ENCODE data around the gene PRICKLE3. TPM values are rescaled to one million over a fixed set of nuclear protein-coding genes. Genes with fewer than 3 reads are reported as not detected.

Gene PRICKLE3
- total RNA-seq, 1 donor from 2014 or later, result 9.7 TPM

DNA sequence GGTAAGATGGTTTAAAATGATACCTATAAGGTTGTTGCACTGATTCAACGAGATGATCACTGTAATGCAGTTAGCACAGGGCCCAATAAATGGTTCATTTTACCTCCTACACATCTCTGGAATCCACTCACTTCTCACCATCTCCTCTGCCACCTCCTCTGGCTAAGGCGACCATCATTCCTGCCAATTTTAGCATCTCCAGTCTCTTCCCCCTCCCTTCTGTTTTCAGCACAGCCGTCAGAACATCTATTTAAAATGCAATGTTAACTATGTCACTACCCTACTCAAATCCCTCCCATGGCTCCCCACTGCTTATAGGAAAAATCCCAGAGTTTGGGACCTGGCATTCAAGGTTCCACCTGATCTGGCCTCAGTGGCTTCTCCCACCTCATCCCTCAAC lies 17.4 kb upstream of the PRICKLE3 start:
- TF ChIP-seq, protein P1, sequence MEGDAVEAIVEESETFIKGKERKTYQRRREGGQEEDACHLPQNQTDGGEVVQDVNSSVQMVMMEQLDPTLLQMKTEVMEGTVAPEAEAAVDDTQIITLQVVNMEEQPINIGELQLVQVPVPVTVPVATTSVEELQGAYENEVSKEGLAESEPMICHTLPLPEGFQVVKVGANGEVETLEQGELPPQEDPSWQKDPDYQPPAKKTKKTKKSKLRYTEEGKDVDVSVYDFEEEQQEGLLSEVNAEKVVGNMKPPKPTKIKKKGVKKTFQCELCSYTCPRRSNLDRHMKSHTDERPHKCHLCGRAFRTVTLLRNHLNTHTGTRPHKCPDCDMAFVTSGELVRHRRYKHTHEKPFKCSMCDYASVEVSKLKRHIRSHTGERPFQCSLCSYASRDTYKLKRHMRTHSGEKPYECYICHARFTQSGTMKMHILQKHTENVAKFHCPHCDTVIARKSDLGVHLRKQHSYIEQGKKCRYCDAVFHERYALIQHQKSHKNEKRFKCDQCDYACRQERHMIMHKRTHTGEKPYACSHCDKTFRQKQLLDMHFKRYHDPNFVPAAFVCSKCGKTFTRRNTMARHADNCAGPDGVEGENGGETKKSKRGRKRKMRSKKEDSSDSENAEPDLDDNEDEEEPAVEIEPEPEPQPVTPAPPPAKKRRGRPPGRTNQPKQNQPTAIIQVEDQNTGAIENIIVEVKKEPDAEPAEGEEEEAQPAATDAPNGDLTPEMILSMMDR (IDR thresholded peaks at IDR 0.05; ENCODE audit: borderline replicate concordance), result no peak
- H3K9me3 ChIP-seq (replicated peaks), result no peaks in the 10 kb centered on the region
- H3K27ac ChIP-seq (replicated peaks), result no peak overlapping the region
- intact Hi-C loops (cut with micrococcal nuclease), result no loop called here
- no peaks in the 10 kb centered on the region for H3K36me3 ChIP-seq
- H3K4me1 ChIP-seq, result peaks cover 8% of the 10 kb centered on the region
- no peak overlapping the region for H3K4me3 ChIP-seq
- no peak for DNase-seq
- no peaks in the 10 kb centered on the region for H3K27me3 ChIP-seq (ENCODE audit: low read depth)

- H3K4me3 ChIP-seq, result no peak overlapping the region
- intact Hi-C loops (cut with micrococcal nuclease), result no loop called here
- peaks cover 8% of the 10 kb centered on the region for H3K4me1 ChIP-seq
- TF ChIP-seq, protein P1 (IDR thresholded peaks at IDR 0.05; ENCODE audit: borderline replicate concordance), result no peak
- no peak for DNase-seq
- no peaks in the 10 kb centered on the region for H3K27me3 ChIP-seq (ENCODE audit: low read depth)
- no peaks in the 10 kb centered on the region for H3K9me3 ChIP-seq (replicated peaks)
- H3K36me3 ChIP-seq, result no peaks in the 10 kb centered on the region
- no peak overlapping the region for H3K27ac ChIP-seq (replicated peaks)
Measured at GRCh38 chrX:49202022-49202421, 15.8 kb upstream of the PRICKLE3 start.

DNA sequence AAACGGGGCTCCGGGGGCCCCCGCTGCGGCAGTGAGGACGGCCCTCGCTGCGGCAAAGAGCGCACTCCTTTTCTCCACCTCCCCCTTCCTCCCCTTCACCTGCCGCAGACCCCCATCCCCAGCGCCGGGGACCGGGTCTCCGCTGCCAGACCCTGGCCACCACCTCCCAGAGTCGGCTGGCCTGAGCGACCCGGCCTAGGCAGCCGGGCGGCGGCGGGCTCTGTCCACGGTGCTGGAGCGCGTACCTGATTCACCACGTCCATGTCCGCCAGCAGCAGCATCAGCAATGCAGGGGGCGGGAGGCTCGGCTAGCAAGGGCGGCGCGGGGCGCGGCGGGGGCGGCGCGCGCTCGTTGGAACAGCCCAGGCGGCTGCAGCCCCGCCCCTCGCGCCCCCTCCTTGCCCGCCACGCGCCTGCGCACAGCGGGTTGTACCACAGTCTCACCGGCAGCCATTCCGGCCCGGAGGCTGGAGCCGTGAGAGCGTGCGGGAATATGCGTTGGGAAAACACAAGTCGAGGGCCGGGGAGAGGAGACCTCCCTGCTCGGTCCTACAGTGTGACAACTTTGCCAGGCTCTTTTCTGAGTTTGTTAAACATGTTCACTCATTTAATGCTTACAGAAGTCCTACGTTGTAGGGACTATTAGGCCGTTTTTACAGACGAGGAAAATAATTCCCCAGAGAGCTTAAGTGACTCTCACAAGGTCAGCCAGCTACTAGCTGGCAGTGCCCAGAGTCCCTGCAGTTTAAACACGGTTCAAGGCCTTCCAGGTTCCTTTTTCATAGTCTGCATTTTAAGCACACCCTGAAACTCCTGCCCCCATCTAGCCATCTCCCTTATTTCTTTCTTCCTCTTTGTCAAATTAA lies 14.0 kb upstream of the PRICKLE3 start, which contains the start of gene SYP:
Gene SYP (minus strand): TSS at position 288 of the 866 bp plus-strand sequence. CDS start 7 bp downstream, at position 281.
- intact Hi-C loops (cut with micrococcal nuclease), result no loop called here
- Histone ChIP-seq H3K9me3 (replicated peaks) (no peaks in the 10 kb centered on the region), H3K36me3 (no peaks in the 10 kb centered on the region), H3K27me3 (ENCODE audit: low read depth) (no peaks in the 10 kb centered on the region), H3K27ac (replicated peaks) (peak within 1 kb of the TSS; percentile 81), H3K4me1 (peaks cover 8% of the 10 kb centered on the region), H3K4me3 (peak within 1 kb of the TSS; percentile 60)
- TF ChIP-seq, protein P1 (IDR thresholded peaks at IDR 0.05; ENCODE audit: borderline replicate concordance), result no peak
- peak; percentile 88 for DNase-seq

- no peak for DNase-seq
- Histone ChIP-seq H3K27ac (replicated peaks) (no peak overlapping the region), H3K4me1 (peaks cover 8% of the 10 kb centered on the region), H3K4me3 (no peak overlapping the region), H3K9me3 (replicated peaks) (no peaks in the 10 kb centered on the region), H3K27me3 (ENCODE audit: low read depth) (no peaks in the 10 kb centered on the region), H3K36me3 (no peaks in the 10 kb centered on the region)
- intact Hi-C loops (cut with micrococcal nuclease), result no loop called here
- TF ChIP-seq, protein P1 (IDR thresholded peaks at IDR 0.05; ENCODE audit: borderline replicate concordance), result no peak
Measured at GRCh38 chrX:49199315-49199595, 13.1 kb upstream of the PRICKLE3 start.

DNA sequence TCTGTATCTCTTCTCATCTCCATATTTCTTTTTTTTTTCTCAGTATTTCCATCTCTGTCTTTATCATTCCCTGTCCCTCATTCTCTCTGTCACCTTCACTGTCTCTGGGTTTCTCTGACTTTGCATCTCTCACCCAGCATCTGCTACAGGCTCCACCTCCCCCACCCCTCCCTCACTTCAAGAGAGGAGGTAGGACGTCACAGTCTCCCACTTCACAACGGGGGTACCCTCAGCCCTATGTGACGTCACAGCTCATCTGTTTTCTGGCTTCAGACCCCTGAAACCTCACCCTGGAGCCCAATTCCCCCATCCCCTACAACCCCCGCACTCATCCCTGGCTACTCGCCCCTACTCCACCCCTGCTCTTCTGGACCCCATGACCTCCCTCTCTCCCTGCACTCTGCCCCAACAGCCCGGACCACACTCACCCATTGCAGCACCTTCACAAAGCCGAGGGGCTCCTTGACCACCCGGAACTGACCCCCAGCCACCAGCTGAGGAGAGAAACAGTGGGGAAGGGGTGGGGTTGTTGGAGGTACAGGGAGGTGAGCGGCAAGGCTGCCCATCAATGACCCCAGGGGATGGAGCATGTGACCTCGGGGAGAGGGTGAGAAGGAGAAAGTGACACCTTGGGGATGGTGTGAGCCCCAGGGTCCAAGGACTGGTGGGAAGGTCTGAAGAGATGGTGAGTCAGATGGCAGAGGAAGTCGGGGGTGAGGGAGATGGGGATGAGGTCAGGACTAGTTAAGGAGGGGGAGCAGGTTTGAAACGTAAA lies 12.6 kb upstream of the PRICKLE3 start:
- H3K27ac ChIP-seq (replicated peaks), result no peak overlapping the region
- H3K4me3 ChIP-seq, result no peak overlapping the region
- no peak for DNase-seq
- TF ChIP-seq, protein P1 (IDR thresholded peaks at IDR 0.05; ENCODE audit: borderline replicate concordance), result no peak
- H3K27me3 ChIP-seq (ENCODE audit: low read depth), result no peaks in the 10 kb centered on the region
- intact Hi-C loops (cut with micrococcal nuclease), result no loop called here
- H3K36me3 ChIP-seq, result no peaks in the 10 kb centered on the region
- peaks cover 8% of the 10 kb centered on the region for H3K4me1 ChIP-seq
- no peaks in the 10 kb centered on the region for H3K9me3 ChIP-seq (replicated peaks)

Data from left ventricle myocardium inferior (tissue), 1 donor.